PC-9 (cell line): Measurements from ENCODE around the gene DAAM2. TPM values are rescaled to one million over a fixed set of nuclear protein-coding genes. Genes with fewer than 3 reads are reported as not detected.

Experiments used
- BruUV-seq: library from RNA; stranded (reverse); fragments of 400-500 nt; replicated peaks from 2 replicates; lab custom pipeline; 2021; lab: Mats Ljungman, UMichigan
- CTCF ChIA-PET: fragments of 300-600 bp; sonication (Branson Sonifier 250); formaldehyde crosslinking; loops from one replicate; lab custom pipeline; 2022; ENCODE audit warnings: antibody characterized with exemption; lab: Charles Lee
- POLR2A ChIA-PET: fragments of 300-600 bp; sonication (Branson Sonifier 250); formaldehyde crosslinking; loops from one replicate; lab custom pipeline; 2022; ENCODE audit warnings: antibody characterized with exemption; ENCODE audit not compliant: unreplicated experiment; lab: Charles Lee
- DNase-seq, 2 experiments: peaks; one replicate each; pipeline versions ENCODE4 v3.0.0 to v3.0.0-alpha.2; 2015 to 2022; ENCODE audit warnings: mixed read lengths in 1 of 2
- H2AFZ ChIP-seq: fragments of 200-600 bp; sonication (generic); 2 replicates; pipeline ENCODE4 v1.8.1; 2017; ENCODE audit warnings: antibody characterized with exemption
- H3F3A ChIP-seq: fragments of 200-600 bp; sonication (generic); 2 replicates; pipeline ENCODE4 v1.8.1; 2017; ENCODE audit warnings: antibody characterized with exemption, mild to moderate bottlenecking, low read depth; ENCODE audit not compliant: insufficient read depth
- H3K27ac ChIP-seq: fragments of 200-600 bp; sonication (generic); 2 replicates; pipeline ENCODE4 v1.6.1; 2016; ENCODE audit warnings: mixed run types
- H3K27me3 ChIP-seq: fragments of 200-600 bp; sonication (generic); 2 replicates; pipeline ENCODE4 v1.6.1; 2016; ENCODE audit warnings: low read depth, mixed run types; ENCODE audit not compliant: insufficient read depth
- H3K36me3 ChIP-seq: fragments of 200-600 bp; sonication (generic); 2 replicates; pipeline ENCODE4 v1.6.1; 2016; ENCODE audit warnings: low read depth, mixed run types
- H3K4me1 ChIP-seq: fragments of 200-600 bp; sonication (generic); replicated peaks from 2 replicates; pipeline ENCODE4 v1.6.1; 2016; ENCODE audit warnings: mixed run types; ENCODE audit not compliant: insufficient read depth
- H3K4me2 ChIP-seq: fragments of 200-600 bp; sonication (generic); 2 replicates; pipeline ENCODE4 v1.6.1; 2017; ENCODE audit warnings: mixed run types
- H3K4me3 ChIP-seq: fragments of 200-600 bp; sonication (generic); 2 replicates; pipeline ENCODE4 v1.6.1; 2016; ENCODE audit warnings: mixed run types
- H3K79me2 ChIP-seq: fragments of 200-600 bp; sonication (generic); 2 replicates; pipeline ENCODE4 v1.6.1; 2017; ENCODE audit warnings: low read depth, mixed run types
- H3K9me2 ChIP-seq: fragments of 200-600 bp; sonication (generic); 2 replicates; pipeline ENCODE4 v1.8.1; 2017; ENCODE audit warnings: mild to moderate bottlenecking; ENCODE audit not compliant: insufficient read depth
- H3K9me3 ChIP-seq: fragments of 200-600 bp; sonication (generic); 2 replicates; pipeline ENCODE4 v1.8.1; 2016; ENCODE audit warnings: low read depth; ENCODE audit not compliant: insufficient read depth
- H4K20me1 ChIP-seq: fragments of 200-600 bp; sonication (generic); 2 replicates; pipeline ENCODE4 v1.8.1; 2017; ENCODE audit not compliant: insufficient read depth
- EZH2 ChIP-seq: fragments of 200-600 bp; sonication (generic); IDR thresholded peaks from 2 replicates; pipeline ENCODE4 v1.8.0; 2017; ENCODE audit warnings: antibody characterized with exemption, low read depth
- intact Hi-C: fragments of 100-400 bp; cut with micrococcal nuclease; formaldehyde crosslinking; loops from one replicate; pipeline ENCODE4 v1.10.0; 2022; ENCODE audit not compliant: unreplicated experiment
- total RNA-seq: library from RNA; stranded (reverse); gene quantifications from 2 replicates; pipeline ENCODE4 v1.2.3, GENCODE V29; 2021
- TF ChIP-seq, protein P1 (sequence below): fragments of 200-600 bp; sonication (generic); conservative IDR thresholded peaks from 2 replicates; pipeline ENCODE4 v1.6.1; 2017; ENCODE audit warnings: mixed run types, antibody characterized with exemption, mild to moderate bottlenecking, moderate library complexity

The DAAM2 gene
- total RNA-seq, 1 experiment from 2014 or later, result not detected

DNA sequence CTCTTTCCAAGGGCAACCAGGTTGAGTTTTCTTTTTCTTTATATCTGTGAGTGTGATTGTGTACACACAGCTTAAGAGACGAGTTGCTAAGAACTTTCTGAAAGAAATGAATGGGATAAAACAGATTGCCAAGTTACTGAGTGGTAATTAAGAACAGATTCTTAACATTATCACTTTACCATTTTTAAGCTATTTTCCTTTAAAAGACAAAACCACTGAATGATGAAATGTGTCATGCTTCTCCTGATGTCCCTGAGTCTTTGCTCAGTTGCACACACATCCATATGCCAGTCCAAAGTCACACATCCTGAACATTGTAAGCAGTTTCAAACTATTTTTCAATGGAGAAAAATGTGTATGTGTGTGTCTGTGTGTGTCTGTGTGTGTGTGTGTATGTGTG lies 5.5 kb upstream of the DAAM2 start:
- Histone ChIP-seq H3K4me3 (no peak overlapping the region), H3K4me1 (no peaks in the 10 kb centered on the region), H3K9me2 (no peaks in the 10 kb centered on the region), H4K20me1 (no peaks in the 10 kb centered on the region), H3K36me3 (no peaks in the 10 kb centered on the region), H3K27me3 (peaks cover 14% of the 10 kb centered on the region), H2AFZ (no peak overlapping the region), H3K79me2 (no peaks in the 10 kb centered on the region), H3K27ac (no peak overlapping the region), H3K4me2 (no peak overlapping the region), H3F3A (no peaks in the 10 kb centered on the region), H3K9me3 (no peaks in the 10 kb centered on the region)
- no TSS peak for BruUV-seq
- ChIA-PET CTCF (no interaction called here), POLR2A (no interaction called here)
- TF ChIP-seq, protein P1, sequence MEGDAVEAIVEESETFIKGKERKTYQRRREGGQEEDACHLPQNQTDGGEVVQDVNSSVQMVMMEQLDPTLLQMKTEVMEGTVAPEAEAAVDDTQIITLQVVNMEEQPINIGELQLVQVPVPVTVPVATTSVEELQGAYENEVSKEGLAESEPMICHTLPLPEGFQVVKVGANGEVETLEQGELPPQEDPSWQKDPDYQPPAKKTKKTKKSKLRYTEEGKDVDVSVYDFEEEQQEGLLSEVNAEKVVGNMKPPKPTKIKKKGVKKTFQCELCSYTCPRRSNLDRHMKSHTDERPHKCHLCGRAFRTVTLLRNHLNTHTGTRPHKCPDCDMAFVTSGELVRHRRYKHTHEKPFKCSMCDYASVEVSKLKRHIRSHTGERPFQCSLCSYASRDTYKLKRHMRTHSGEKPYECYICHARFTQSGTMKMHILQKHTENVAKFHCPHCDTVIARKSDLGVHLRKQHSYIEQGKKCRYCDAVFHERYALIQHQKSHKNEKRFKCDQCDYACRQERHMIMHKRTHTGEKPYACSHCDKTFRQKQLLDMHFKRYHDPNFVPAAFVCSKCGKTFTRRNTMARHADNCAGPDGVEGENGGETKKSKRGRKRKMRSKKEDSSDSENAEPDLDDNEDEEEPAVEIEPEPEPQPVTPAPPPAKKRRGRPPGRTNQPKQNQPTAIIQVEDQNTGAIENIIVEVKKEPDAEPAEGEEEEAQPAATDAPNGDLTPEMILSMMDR, result no peak
- TF ChIP-seq EZH2, result no peak
- intact Hi-C loops, result no loop called here
- no peak for DNase-seq

DNA sequence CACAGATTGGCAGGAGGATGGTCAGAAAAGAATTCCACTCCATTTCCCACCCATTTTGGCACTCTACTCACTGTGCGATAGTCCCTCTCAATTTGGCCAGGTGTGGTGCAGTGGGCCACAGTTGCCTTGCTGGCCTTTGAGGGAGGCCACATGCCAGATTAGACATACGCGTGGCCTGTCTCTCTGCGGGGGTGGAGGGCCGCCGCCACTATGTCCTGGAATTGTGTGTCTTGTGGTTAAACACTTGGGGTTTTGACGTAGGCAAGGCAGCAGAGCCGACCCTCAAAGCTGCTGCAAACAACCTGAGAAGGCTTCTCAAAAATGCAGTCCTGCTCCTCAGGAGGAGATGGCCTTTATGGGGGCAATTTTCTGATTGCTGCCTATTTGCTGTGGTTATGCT lies 4.9 kb upstream of the DAAM2 start:
- no peak overlapping the region for H3K27ac ChIP-seq
- no TSS peak for BruUV-seq
- H2AFZ ChIP-seq, result no peak overlapping the region
- TF ChIP-seq, protein P1, result no peak
- no peak for TF ChIP-seq EZH2
- intact Hi-C loops, result no loop called here
- H3K36me3 ChIP-seq, result no peaks in the 10 kb centered on the region
- H3K4me1 ChIP-seq, result no peaks in the 10 kb centered on the region
- H3F3A ChIP-seq, result no peaks in the 10 kb centered on the region
- H3K9me2 ChIP-seq, result no peaks in the 10 kb centered on the region
- H3K79me2 ChIP-seq, result no peaks in the 10 kb centered on the region
- DNase-seq, result no peak
- H3K27me3 ChIP-seq, result peaks cover 18% of the 10 kb centered on the region
- no peaks in the 10 kb centered on the region for H3K9me3 ChIP-seq
- ChIA-PET POLR2A (no interaction called here), CTCF (no interaction called here)
- H4K20me1 ChIP-seq, result no peaks in the 10 kb centered on the region
- H3K4me3 ChIP-seq, result no peak overlapping the region
- H3K4me2 ChIP-seq, result no peak overlapping the region

GRCh38 chr6:39790772-39791171 lies 1.4 kb upstream of the DAAM2 start:
- no peak overlapping the region for H3K27ac ChIP-seq
- CTCF ChIA-PET, result no interaction called here
- intact Hi-C loops, result no loop called here
- H2AFZ ChIP-seq, result no peak overlapping the region
- H3K4me3 ChIP-seq, result no peak overlapping the region
- POLR2A ChIA-PET, result no interaction called here
- H3K79me2 ChIP-seq, result no peaks in the 10 kb centered on the region
- DNase-seq, result no peak
- H3K4me1 ChIP-seq, result no peaks in the 10 kb centered on the region
- no peak overlapping the region for H3K4me2 ChIP-seq
- no peaks in the 10 kb centered on the region for H3K9me3 ChIP-seq
- TF ChIP-seq, protein P1, result no peak
- no peak for TF ChIP-seq EZH2
- H3F3A ChIP-seq, result no peaks in the 10 kb centered on the region
- no peaks in the 10 kb centered on the region for H3K36me3 ChIP-seq
- no peaks in the 10 kb centered on the region for H3K9me2 ChIP-seq
- H4K20me1 ChIP-seq, result no peaks in the 10 kb centered on the region
- no TSS peak for BruUV-seq
- H3K27me3 ChIP-seq, result peaks cover 48% of the 10 kb centered on the region
